Loucy (cell line): ENCODE measurements around the gene SLC26A11.

Experiments used
- CTCF ChIP-seq: fragments of 200-600 bp; sonication (generic); conservative IDR thresholded peaks from 2 replicates; pipeline ENCODE4 v1.5.1; 2014; ENCODE audit warnings: mild to moderate bottlenecking, antibody characterized with exemption, low read length
- EZH2phosphoT487 ChIP-seq: fragments of 200-600 bp; IDR thresholded peaks from 2 replicates; pipeline ENCODE4 v1.6.1; 2018; ENCODE audit warnings: antibody characterized with exemption, mild to moderate bottlenecking, moderate library complexity, borderline replicate concordance

- no peak for TF ChIP-seq EZH2phosphoT487
- no peak for TF ChIP-seq CTCF
Measured at GRCh38 chr17:80219013-80219762, 1.0 kb upstream of the SLC26A11 start.
